Measurements from ENCODE around the gene PIAS1. TPM values are rescaled to one million over a fixed set of nuclear protein-coding genes. Genes with fewer than 3 reads are reported as not detected.

PIAS1 gene
- total RNA-seq, 1 experiment from 2014 or later: 25.9 TPM

- no peak for TF ChIP-seq CTCF (IDR thresholded peaks at IDR 0.05 in 2 of 3, conservative IDR thresholded peaks at IDR 0.05 in 1 of 3; ENCODE audit: borderline replicate concordance in 1 of 3, insufficient read depth in 1 of 3, low read depth in 2 of 3, low read length in 2 of 3)
- no peak for TF ChIP-seq POLR2AphosphoS5 (IDR thresholded peaks at IDR 0.05; ENCODE audit: low read depth, low read length)
- TF ChIP-seq POLR2A (IDR thresholded peaks at IDR 0.05; ENCODE audit: borderline replicate concordance, extremely low read depth, insufficient read depth, insufficient read length): no peak
- no peak for TF ChIP-seq SP1 (IDR thresholded peaks at IDR 0.05; ENCODE audit: low read depth)
- TF ChIP-seq EZH2phosphoT487 (IDR thresholded peaks at IDR 0.05; ENCODE audit: borderline replicate concordance): no peak
- TF ChIP-seq YY1 (IDR thresholded peaks at IDR 0.05; ENCODE audit: extremely low read depth, insufficient replicate concordance, low read depth, low read length): no peak
- TF ChIP-seq EZH2 (IDR thresholded peaks at IDR 0.05): no peak
These were observed 7.1 kb downstream of the PIAS1 start (continued) for GRCh38 chr15:68061171-68061570.

- no peaks in the 10 kb centered on the region for H3K27me3 ChIP-seq (ENCODE audit: insufficient read depth, low read length)
- intact Hi-C loops (cut with micrococcal nuclease): no loop called here
- ChIA-PET POLR2A (no interaction called here), CTCF (no interaction called here), RAD21 (ENCODE audit: low non-redundant PET in 1 of 2, low total read pairs in 2 of 2, uncharacterized antibody in 2 of 2, unreplicated experiment in 2 of 2) (no interaction called here)
- no peaks in the 10 kb centered on the region for H3K9me2 ChIP-seq (ENCODE audit: insufficient read depth)
- ATAC-seq (no peak), DNase-seq (ENCODE audit: low read depth, low spot score) (no peak)
- H3K4me2 ChIP-seq (ENCODE audit: low read length): no peak overlapping the region
- no TSS peak for BruUV-seq (replicated peaks)
- H3K9ac ChIP-seq (ENCODE audit: low read length): no peak overlapping the region
- no peak overlapping the region for H3K27ac ChIP-seq (ENCODE audit: low read depth, low read length)
- no peak for TF ChIP-seq JUND (IDR thresholded peaks at IDR 0.05)
- TF ChIP-seq CTCF (IDR thresholded peaks at IDR 0.05 in 2 of 3, conservative IDR thresholded peaks at IDR 0.05 in 1 of 3; ENCODE audit: borderline replicate concordance in 1 of 3, insufficient read depth in 1 of 3, low read depth in 2 of 3, low read length in 2 of 3): no peak
- no peak for TF ChIP-seq ELF1 (IDR thresholded peaks at IDR 0.05; ENCODE audit: borderline replicate concordance, low read depth)
- TF ChIP-seq MAX (IDR thresholded peaks at IDR 0.05): no peak
- TF ChIP-seq EGR1 (IDR thresholded peaks at IDR 0.05; ENCODE audit: low read depth): no peak
- H3K4me3 ChIP-seq (replicated peaks in 1 of 2; ENCODE audit: low read depth in 1 of 2, low read length in 2 of 2): no peak overlapping the region
- H4K20me1 ChIP-seq (ENCODE audit: insufficient read depth): peaks cover 7% of the 10 kb centered on the region; the same call in 1 of the 2 replicates
- no peaks in the 10 kb centered on the region for H3K36me3 ChIP-seq (ENCODE audit: control insufficient read depth in 1 of 2, insufficient read depth in 2 of 2, low read length in 2 of 2)
- H3K4me1 ChIP-seq (ENCODE audit: control insufficient read depth in 1 of 2, insufficient read depth in 2 of 2, low read length in 2 of 2): no peaks in the 10 kb centered on the region
- H2AFZ ChIP-seq (ENCODE audit: low read depth, low read length, poor library complexity, severe bottlenecking): no peak overlapping the region
- H3K9me3 ChIP-seq (ENCODE audit: control insufficient read depth in 1 of 2, insufficient read depth in 1 of 2, low read depth in 1 of 2, low read length in 2 of 2): no peaks in the 10 kb centered on the region
- H3K79me2 ChIP-seq (ENCODE audit: insufficient read depth, low read length): peaks cover 100% of the 10 kb centered on the region
These were observed 7.5 kb downstream of the PIAS1 start for GRCh38 chr15:68061602-68062001.

Measured in HCT116 (cell line).